A549 (cell line): ENCODE results near the gene MARS1.

ENCODE experiments used
- BCL3 ChIP-seq: fragments of >200 bp; sonication (Bioruptor Twin); formaldehyde crosslinking; IDR thresholded peaks from 3 replicates; pipeline ENCODE4 v1.6.1; 2016
- CHD4 ChIP-seq: fragments of 200-600 bp; sonication (generic); IDR thresholded peaks from 2 replicates; pipeline ENCODE4 v1.6.1; 2016; ENCODE audit warnings: antibody characterized with exemption, mild to moderate bottlenecking, borderline replicate concordance
- CTCF ChIP-seq: fragments of >200 bp; sonication (Bioruptor Twin); formaldehyde crosslinking; IDR thresholded peaks from 3 replicates; pipeline ENCODE4 v1.5.1; 2016
- EP300 ChIP-seq, 2 experiments: fragments of >200 bp; sonication (Bioruptor Twin); formaldehyde crosslinking; IDR thresholded peaks; 2 replicates in 1 of 2; 3 replicates in 1 of 2; pipeline ENCODE4 v1.6.1; 2016 to 2017
- FOSB ChIP-seq: fragments of 250-450 bp; sonication (Bioruptor Pico); IDR thresholded peaks from 2 replicates; pipeline ENCODE4 v1.5.0; 2020; ENCODE audit warnings: mild to moderate bottlenecking, moderate library complexity
- MAX ChIP-seq: IDR thresholded peaks from 2 replicates; pipeline ENCODE4 v1.6.1; 2012
- POLR2A ChIP-seq: IDR thresholded peaks from 2 replicates; pipeline ENCODE4 v1.6.1; 2012; ENCODE audit warnings: mild to moderate bottlenecking, low read length
- RCOR1 ChIP-seq: fragments of 150-350 bp; IDR thresholded peaks from 2 replicates; pipeline ENCODE4 v1.6.1; 2014; ENCODE audit warnings: antibody characterized with exemption, low read length, low read depth
- REST ChIP-seq: fragments of 200-600 bp; sonication (generic); IDR thresholded peaks from 2 replicates; pipeline ENCODE4 v1.6.1; 2016; ENCODE audit warnings: antibody characterized with exemption, mild to moderate bottlenecking, moderate library complexity
- SMC3 ChIP-seq: fragments of >200 bp; sonication (Bioruptor Twin); formaldehyde crosslinking; IDR thresholded peaks from 3 replicates; pipeline ENCODE4 v1.6.1; 2018; ENCODE audit warnings: inconsistent platforms
- TP53 ChIP-seq: fragments of 250-450 bp; sonication (Bioruptor Pico); IDR thresholded peaks from 2 replicates; pipeline ENCODE4 v1.5.0; 2021; ENCODE audit warnings: mild to moderate bottlenecking, moderate library complexity

- TF ChIP-seq FOSB (CRISPR knock-in tag) (no peak), CTCF (no peak), REST (no peak), SMC3 (no peak), CHD4 (no peak), POLR2A (no peak), EP300 (IDR thresholded peaks at IDR 0.05) (no peak), TP53 (CRISPR knock-in tag) (no peak), BCL3 (no peak), RCOR1 (no peak), MAX (no peak)
These were observed 41.1 kb downstream of the MARS1 start for GRCh38 chr12:57528831-57529555.
